ENCODE data around the gene RABEPK. TPM values are rescaled to one million over a fixed set of nuclear protein-coding genes. Genes with fewer than 3 reads are reported as not detected.
"Not testable (repeated sequence)": the region's sequence is repeated elsewhere in the genome, so short reads cannot be mapped to it uniquely, and the experiment has no call there.

Gene RABEPK
- total and polyA plus RNA-seq, 4 donors = 12.7 to 23.9 (median 20.6) TPM

- not testable (repeated sequence) for DNase-seq (ENCODE audit: low spot score); H3K36me3 ChIP-seq (ENCODE audit: control insufficient read depth in 4 of 4, insufficient read depth in 3 of 4, low read depth in 1 of 4, low read length in 3 of 4); H3K27ac ChIP-seq (ENCODE audit: low read depth in 1 of 2, low read length in 2 of 2); H3K9me3 ChIP-seq (ENCODE audit: control insufficient read depth in 4 of 4, low read length in 3 of 4); H3K27me3 ChIP-seq (ENCODE audit: control insufficient read depth in 4 of 4, insufficient read depth in 4 of 4, low read length in 3 of 4); H3K4me3 ChIP-seq (ENCODE audit: low read depth in 1 of 3, low read length in 3 of 3); H3K9ac ChIP-seq (ENCODE audit: low read depth in 1 of 2, low read length in 2 of 2)
- WGBS = 66% methylated on average over 7 of the region's 7 CpGs
- H3K4me1 ChIP-seq (ENCODE audit: control insufficient read depth in 4 of 4, insufficient read depth in 4 of 4, low read length in 3 of 4) = peaks cover 3 to 15% (median 10%) of the 10 kb centered on the region in 4 donors
Observed at GRCh38 chr9:125264068-125264467, 63.7 kb downstream of the RABEPK start.

- H3K4me3 ChIP-seq (ENCODE audit: low read depth in 1 of 3, low read length in 3 of 3) = no peak overlapping the region
- TF ChIP-seq HNF4A (conservative IDR thresholded peaks at IDR 0.05) (no peak), CTCF (IDR thresholded peaks at IDR 0.05; ENCODE audit: low read depth, low read length, missing input control) (no peak), ATF3 (IDR thresholded peaks at IDR 0.05) (no peak), RAD21 (IDR thresholded peaks at IDR 0.05) (no peak), FOXA2 (IDR thresholded peaks at IDR 0.05) (no peak), HNF4G (IDR thresholded peaks at IDR 0.05) (no peak), ZBTB33 (IDR thresholded peaks at IDR 0.05) (no peak), GABPA (IDR thresholded peaks at IDR 0.05 in 1 of 2, conservative IDR thresholded peaks at IDR 0.05 in 1 of 2) (no peak), SP1 (IDR thresholded peaks at IDR 0.05) (no peak), MAX (IDR thresholded peaks at IDR 0.05) (no peak), YY1 (IDR thresholded peaks at IDR 0.05) (no peak), FOXA1 (IDR thresholded peaks at IDR 0.05) (no peak), RXRA (IDR thresholded peaks at IDR 0.05) (no peak), NR2F2 (IDR thresholded peaks at IDR 0.05) (no peak), EGR1 (IDR thresholded peaks at IDR 0.05; ENCODE audit: low read depth in 2 of 2) (no peak), JUND (IDR thresholded peaks at IDR 0.05) (no peak)
- H3K4me1 ChIP-seq (ENCODE audit: control insufficient read depth in 4 of 4, insufficient read depth in 4 of 4, low read length in 3 of 4) = peaks cover 1 to 16% (median 12%) of the 10 kb centered on the region in 4 donors
- peaks cover 0 to 3% (median 0%) of the 10 kb centered on the region in 4 donors for H3K36me3 ChIP-seq (ENCODE audit: control insufficient read depth in 4 of 4, insufficient read depth in 3 of 4, low read depth in 1 of 4, low read length in 3 of 4)
- no peak overlapping the region for H3K9ac ChIP-seq (ENCODE audit: low read depth in 1 of 2, low read length in 2 of 2)
- H3K27ac ChIP-seq (ENCODE audit: low read depth in 1 of 2, low read length in 2 of 2) = no peak overlapping the region
- H3K27me3 ChIP-seq (ENCODE audit: control insufficient read depth in 4 of 4, insufficient read depth in 4 of 4, low read length in 3 of 4) = no peaks in the 10 kb centered on the region
- H3K9me3 ChIP-seq (ENCODE audit: control insufficient read depth in 4 of 4, low read length in 3 of 4) = no peaks in the 10 kb centered on the region
- WGBS = 83% methylated on average over 6 of the region's 6 CpGs
- DNase-seq (ENCODE audit: low spot score) = no peak
Observed at GRCh38 chr9:125268394-125269013, 68.2 kb downstream of the RABEPK start.
